Lung (tissue), 12 donors: ENCODE measurements around the gene CEP63. TPM values are rescaled to one million over a fixed set of nuclear protein-coding genes. Genes with fewer than 3 reads are reported as not detected.

Source experiments
- ATAC-seq: fragments of 200-7000 bp; cut with Tn5 transposase; one replicate; pipeline ENCODE4 v1.9.1; 2020; ENCODE audit warnings: moderate number of reproducible peaks; ENCODE audit not compliant: insufficient read depth, low FRiP score
- DNase-seq, 3 donors: peaks; one replicate each; pipeline ENCODE4 v3.0.0-alpha.2; 2013 to 2017
- H3K27ac ChIP-seq, 2 donors: one replicate each; pipeline ENCODE4 v1.5.1; 2013; ENCODE audit warnings: mild to moderate bottlenecking in 2 of 2, moderate library complexity in 2 of 2, control low read depth in 1 of 2, inconsistent platforms in 1 of 2, low read depth in 1 of 2, low read length in 1 of 2
- H3K27me3 ChIP-seq, 3 donors: one replicate each; pipeline ENCODE4 v1.5.1; 2013; ENCODE audit warnings: low read length in 2 of 3; ENCODE audit not compliant: control insufficient read depth in 3 of 3, insufficient read depth in 3 of 3
- H3K36me3 ChIP-seq, 4 donors: one replicate each; pipeline ENCODE4 v1.5.1; 2013; ENCODE audit warnings: low read length in 4 of 4, mild to moderate bottlenecking in 1 of 4, moderate library complexity in 1 of 4; ENCODE audit not compliant: control insufficient read depth in 4 of 4, insufficient read depth in 4 of 4
- H3K4me1 ChIP-seq, 5 donors: one replicate each; pipeline ENCODE4 v1.5.1; 2013; ENCODE audit warnings: low read length in 5 of 5, mild to moderate bottlenecking in 2 of 5, moderate library complexity in 1 of 5; ENCODE audit not compliant: control insufficient read depth in 5 of 5, insufficient read depth in 5 of 5
- H3K4me3 ChIP-seq: one replicate; pipeline ENCODE4 v1.5.1; 2013; ENCODE audit warnings: mild to moderate bottlenecking, control low read depth, moderate library complexity
- H3K9ac ChIP-seq, 2 donors: one replicate each; pipeline ENCODE4 v1.5.1; 2013; ENCODE audit warnings: low read length in 2 of 2, control low read depth in 1 of 2; ENCODE audit not compliant: insufficient read depth in 1 of 2
- H3K9me3 ChIP-seq, 4 donors: one replicate each; pipeline ENCODE4 v1.5.1; 2013; ENCODE audit warnings: low read length in 3 of 4, mild to moderate bottlenecking in 1 of 4, moderate library complexity in 1 of 4; ENCODE audit not compliant: control insufficient read depth in 4 of 4, insufficient read depth in 3 of 4
- WGBS, 2 donors: extraction: QIAGEN DNeasy Blood & Tissue Kit; methylation state at CpG; one replicate each; pipeline ENCODE4 v1.1.7; 2013; 5-methylcytosine and 5-hydroxymethylcytosine counted together
- polyA plus RNA-seq, 2 donors: library from polyadenylated mRNA; stranded (reverse); fragments of 200-250 nt; gene quantifications; one replicate each; pipeline ENCODE4 v1.2.1, GENCODE V29; 2013
- total RNA-seq, 2 donors: library from RNA; depleted of rRNA in 1 of 2; stranded (reverse); fragments of >200 nt in 1 of 2; gene quantifications; one replicate each; pipeline ENCODE4 v1.2.1, GENCODE V29; 2014 to 2021
- TF ChIP-seq, protein P1 (sequence below): IDR thresholded peaks from 2 replicates; pipeline ENCODE4 v1.5.1; 2012; ENCODE audit warnings: mild to moderate bottlenecking; ENCODE audit errors: control extremely low read depth, extremely low read depth
- donor health status: control.
- donor health status: control.
- donor health status: Bipolar disorder and iron deficiency.
- donor health status: healthy.
- donor health status: DM: yes; HTN: yes; CAD: no.

Gene CEP63
- total and polyA plus RNA-seq, 4 donors = 12.4 to 50.1 (median 18.2) TPM

GRCh38 chr3:134463676-134464063 is 22.2 kb upstream of the CEP63 start:
- peak overlapping the region in 1 of 2 donors; percentile 34 for H3K9ac ChIP-seq
- no peak overlapping the region for H3K4me3 ChIP-seq
- H3K4me1 ChIP-seq = peaks cover 0 to 59% (median 23%) of the 10 kb centered on the region in 5 donors
- no peaks in the 10 kb centered on the region for H3K27me3 ChIP-seq
- TF ChIP-seq, protein P1, sequence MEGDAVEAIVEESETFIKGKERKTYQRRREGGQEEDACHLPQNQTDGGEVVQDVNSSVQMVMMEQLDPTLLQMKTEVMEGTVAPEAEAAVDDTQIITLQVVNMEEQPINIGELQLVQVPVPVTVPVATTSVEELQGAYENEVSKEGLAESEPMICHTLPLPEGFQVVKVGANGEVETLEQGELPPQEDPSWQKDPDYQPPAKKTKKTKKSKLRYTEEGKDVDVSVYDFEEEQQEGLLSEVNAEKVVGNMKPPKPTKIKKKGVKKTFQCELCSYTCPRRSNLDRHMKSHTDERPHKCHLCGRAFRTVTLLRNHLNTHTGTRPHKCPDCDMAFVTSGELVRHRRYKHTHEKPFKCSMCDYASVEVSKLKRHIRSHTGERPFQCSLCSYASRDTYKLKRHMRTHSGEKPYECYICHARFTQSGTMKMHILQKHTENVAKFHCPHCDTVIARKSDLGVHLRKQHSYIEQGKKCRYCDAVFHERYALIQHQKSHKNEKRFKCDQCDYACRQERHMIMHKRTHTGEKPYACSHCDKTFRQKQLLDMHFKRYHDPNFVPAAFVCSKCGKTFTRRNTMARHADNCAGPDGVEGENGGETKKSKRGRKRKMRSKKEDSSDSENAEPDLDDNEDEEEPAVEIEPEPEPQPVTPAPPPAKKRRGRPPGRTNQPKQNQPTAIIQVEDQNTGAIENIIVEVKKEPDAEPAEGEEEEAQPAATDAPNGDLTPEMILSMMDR = no peak
- peak overlapping the region in 1 of 2 donors; percentile 89 for H3K27ac ChIP-seq
- no peaks in the 10 kb centered on the region for H3K9me3 ChIP-seq
- WGBS, 2 donors = 87 to 90% methylated on average over 4 of the region's 4 CpGs
- H3K36me3 ChIP-seq = no peaks in the 10 kb centered on the region
- ATAC-seq (no peak), DNase-seq (no peak)

- peaks cover 0 to 59% (median 23%) of the 10 kb centered on the region in 5 donors for H3K4me1 ChIP-seq
- H3K27me3 ChIP-seq = no peaks in the 10 kb centered on the region
- TF ChIP-seq, protein P1 = no peak
- 69 to 78% methylated on average over 13 of the region's 13 CpGs for WGBS, 2 donors
- peak overlapping the region in 1 of 2 donors; percentile 89 for H3K27ac ChIP-seq
- no peaks in the 10 kb centered on the region for H3K9me3 ChIP-seq
- peak overlapping the region in 1 of 2 donors; percentile 51 for H3K9ac ChIP-seq
- H3K4me3 ChIP-seq = no peak overlapping the region
- H3K36me3 ChIP-seq = no peaks in the 10 kb centered on the region
- peak; percentile 96 to 98 (median 96) for DNase-seq
- ATAC-seq = peak; percentile 54
These were observed 21.7 kb upstream of the CEP63 start for GRCh38 chr3:134464064-134464688.

GRCh38 chr3:134464689-134465365 is 21.0 kb upstream of the CEP63 start:
- ATAC-seq (peak; percentile 16), DNase-seq (peak; percentile 47 to 64 (median 54))
- Histone ChIP-seq H3K4me1 (peaks cover 0 to 59% (median 23%) of the 10 kb centered on the region in 5 donors), H3K27me3 (no peaks in the 10 kb centered on the region), H3K9ac (no peak overlapping the region), H3K4me3 (no peak overlapping the region), H3K27ac (peak overlapping the region in 1 of 2 donors; percentile 78), H3K9me3 (no peaks in the 10 kb centered on the region), H3K36me3 (no peaks in the 10 kb centered on the region)
- TF ChIP-seq, protein P1 = no peak
- 73 to 82% methylated on average over 8 of the region's 8 CpGs for WGBS, 2 donors
